ENCODE results near the gene PANK4. TPM values are rescaled to one million over a fixed set of nuclear protein-coding genes. Genes with fewer than 3 reads are reported as not detected.
A peak's percentile ranks its signal among the peaks of the same experiment; 100 is the strongest.

Gene PANK4
- total and polyA plus RNA-seq, 9 of the 15 experiments (the other 6 are each of a cell fraction or from before 2014, with no cell fraction given): 0.93 to 55.6 (median 31.5) TPM

- TF ChIP-seq ZNF57 (CRISPR knock-in tag; IDR thresholded peaks at IDR 0.05) (no peak), NR4A1 (CRISPR knock-in tag; IDR thresholded peaks at IDR 0.05) (no peak), NR4A1 (tag; IDR thresholded peaks at IDR 0.05) (peak; percentile 59; the same call in 1 of the 2 replicates), POLR2G (IDR thresholded peaks at IDR 0.05; ENCODE audit: low read depth, low read length) (no peak), HINFP (tag; conservative IDR thresholded peaks at IDR 0.05; ENCODE audit: low read depth) (no peak), ZNF239 (CRISPR knock-in tag; IDR thresholded peaks at IDR 0.05) (no peak), RBM14 (IDR thresholded peaks at IDR 0.05; ENCODE audit: borderline replicate concordance, insufficient read depth, low read depth, low read length) (no peak), CBFA2T3 (IDR thresholded peaks at IDR 0.05) (peak; percentile 58), SMARCE1 (IDR thresholded peaks at IDR 0.05) (no peak)
Observed at GRCh38 chr1:2560299-2561073, 34.1 kb upstream of the PANK4 start (continued).
